NCI-H526 treated with DMSO at 0.1 percent for 48 hours (cell line): ENCODE measurements around the gene RPL6.
A peak's percentile ranks its signal among the peaks of the same experiment; 100 is the strongest.
"Not testable (repeated sequence)": the region's sequence is repeated elsewhere in the genome, so short reads cannot be mapped to it uniquely, and the experiment has no call there.

Source experiments
- DNase-seq: peaks from one replicate; lab custom pipeline; 2025; lab: John Stamatoyannopoulos, UW

The RPL6 gene

GRCh38 chr12:112419297-112420133 lies 10.1 kb upstream of the RPL6 start:
- DNase-seq = no peak

GRCh38 chr12:112418608-112419296 lies 9.3 kb upstream of the RPL6 start, which contains the start of gene PTPN11:
Gene PTPN11 (plus strand): TSS chr12:112418947. CDS start chr12:112419112, 165 bp downstream.
- DNase-seq = peak; percentile 33

- no peak for DNase-seq
These were observed 8.8 kb upstream of the RPL6 start for GRCh38 chr12:112418273-112418607.

- DNase-seq = not testable (repeated sequence)
These were observed 6.1 kb upstream of the RPL6 start for GRCh38 chr12:112415457-112415856.

GRCh38 chr12:112413855-112414625 lies 4.6 kb upstream of the RPL6 start:
- DNase-seq = no peak

- DNase-seq = no peak
These were observed 470 bp upstream of the RPL6 start for GRCh38 chr12:112409906-112410244.

- no peak for DNase-seq
These were observed 784 bp downstream of the RPL6 start for GRCh38 chr12:112408621-112409020.

GRCh38 chr12:112407683-112408082 lies 1.7 kb downstream of the RPL6 start:
- DNase-seq = not testable (repeated sequence)

- no peak for DNase-seq
These were observed 2.6 kb downstream of the RPL6 start for GRCh38 chr12:112406519-112407488.

GRCh38 chr12:112401903-112402498 lies 7.4 kb downstream of the RPL6 start:
- no peak for DNase-seq

- DNase-seq = no peak
These were observed 8.4 kb downstream of the RPL6 start for GRCh38 chr12:112401054-112401453.

- DNase-seq = no peak
These were observed 16.1 kb downstream of the RPL6 start for GRCh38 chr12:112393328-112393727.

- not testable (repeated sequence) for DNase-seq
These were observed 19.3 kb downstream of the RPL6 start for GRCh38 chr12:112389922-112390654.

GRCh38 chr12:112389228-112389627 lies 20.2 kb downstream of the RPL6 start:
- no peak for DNase-seq

- DNase-seq = no peak
These were observed 22.7 kb downstream of the RPL6 start for GRCh38 chr12:112386726-112387125.

- DNase-seq = no peak
These were observed 26.5 kb downstream of the RPL6 start for GRCh38 chr12:112382866-112383265.

GRCh38 chr12:112381883-112382796 lies 27.3 kb downstream of the RPL6 start, which contains the start of gene HECTD4:
Gene HECTD4 (minus strand): TSS chr12:112382431. CDS start chr12:112382128, 303 bp downstream.
- DNase-seq = peak; percentile 69

GRCh38 chr12:112381406-112381882 lies 28.0 kb downstream of the RPL6 start:
- DNase-seq = peak; percentile 46
